Neural cell (in vitro differentiated cells): ENCODE measurements around the gene TMEM260. TPM values are rescaled to one million over a fixed set of nuclear protein-coding genes. Genes with fewer than 3 reads are reported as not detected.
A peak's percentile ranks its signal among the peaks of the same experiment; 100 is the strongest.
"Not testable (repeated sequence)": the region's sequence is repeated elsewhere in the genome, so short reads cannot be mapped to it uniquely, and the experiment has no call there.

ENCODE experiments used
- H2AFZ ChIP-seq: fragments of 200-600, 300-800 bp; sonication (generic), shearing (Covaris generic); 2 replicates; pipeline ENCODE4 v1.6.0; 2014; ENCODE audit warnings: low read depth, mild to moderate bottlenecking, antibody characterized with exemption, low read length, moderate library complexity
- H3F3A ChIP-seq: fragments of 200-600 bp; shearing (Covaris generic); 2 replicates; pipeline ENCODE4 v1.6.1; 2016; ENCODE audit warnings: mild to moderate bottlenecking, moderate library complexity, mixed read lengths, antibody characterized with exemption, low read length; ENCODE audit not compliant: insufficient read depth, poor library complexity, severe bottlenecking
- H3K27ac ChIP-seq: fragments of 200-600, 300-800 bp; sonication (generic), shearing (Covaris generic); 2 replicates; pipeline ENCODE4 v1.5.1; 2014; ENCODE audit warnings: mild to moderate bottlenecking, low read length, moderate library complexity
- H3K27me3 ChIP-seq: fragments of 300-800, 200-600 bp; sonication (generic), shearing (Covaris generic); 2 replicates; pipeline ENCODE4 v1.6.0; 2014; ENCODE audit warnings: mild to moderate bottlenecking, low read depth, low read length, moderate library complexity; ENCODE audit not compliant: insufficient read depth
- H3K36me3 ChIP-seq: fragments of 300-800, 200-600 bp; sonication (generic), shearing (Covaris generic); 2 replicates; pipeline ENCODE4 v1.5.1; 2014; ENCODE audit warnings: mild to moderate bottlenecking, antibody characterized with exemption, low read length, moderate library complexity; ENCODE audit not compliant: insufficient read depth
- H3K4me2 ChIP-seq: fragments of 300-800, 200-600 bp; sonication (generic), shearing (Covaris generic); 2 replicates; pipeline ENCODE4 v1.6.0; 2014; ENCODE audit warnings: mild to moderate bottlenecking, low read length
- H3K4me3 ChIP-seq: fragments of 300-800, 200-600 bp; sonication (generic), shearing (Covaris generic); 2 replicates; pipeline ENCODE4 v1.5.1; 2014; ENCODE audit warnings: mild to moderate bottlenecking, low read length, moderate library complexity
- H3K79me2 ChIP-seq: fragments of 200-600 bp; shearing (Covaris generic); replicated peaks from 2 replicates; pipeline ENCODE4 v1.6.0; 2014; ENCODE audit warnings: mild to moderate bottlenecking, low read length, moderate library complexity; ENCODE audit not compliant: insufficient read depth
- H3K9ac ChIP-seq: fragments of 300-800, 200-600 bp; sonication (generic), shearing (Covaris generic); 2 replicates; pipeline ENCODE4 v1.6.1; 2016; ENCODE audit warnings: mild to moderate bottlenecking, low read length, mixed read lengths
- H3K9me2 ChIP-seq: fragments of 200-600 bp; shearing (Covaris generic); 2 replicates; pipeline ENCODE4 v1.6.1; 2016; ENCODE audit warnings: mild to moderate bottlenecking, low read length, mixed read lengths; ENCODE audit not compliant: insufficient read depth
- H3K9me3 ChIP-seq: fragments of 200-600, 300-800 bp; sonication (generic), shearing (Covaris generic); 2 replicates; pipeline ENCODE4 v1.6.1; 2016; ENCODE audit warnings: mild to moderate bottlenecking, mixed run types, low read length, moderate library complexity, mixed read lengths
- H4K20me1 ChIP-seq: fragments of 200-600 bp; shearing (Covaris generic); 2 replicates; pipeline ENCODE4 v1.6.1; 2016; ENCODE audit warnings: mild to moderate bottlenecking, mixed run types; ENCODE audit not compliant: insufficient read depth
- EP300 ChIP-seq: fragments of 450-650 bp; conservative IDR thresholded peaks from 2 replicates; pipeline ENCODE4 v1.6.1; 2014; ENCODE audit warnings: antibody characterized with exemption, mild to moderate bottlenecking, moderate library complexity; ENCODE audit not compliant: poor library complexity, severe bottlenecking
- EZH2 ChIP-seq: fragments of 200-600, 300-800 bp; shearing (Covaris generic), sonication (generic); IDR thresholded peaks from 2 replicates; pipeline ENCODE4 v1.6.1; 2014; ENCODE audit warnings: antibody characterized with exemption, low read length, borderline replicate concordance, mild to moderate bottlenecking; ENCODE audit not compliant: insufficient read depth, poor library complexity, severe bottlenecking
- MXI1 ChIP-seq: fragments of 450-650 bp; conservative IDR thresholded peaks from 2 replicates; pipeline ENCODE4 v1.6.1; 2014; ENCODE audit warnings: antibody characterized with exemption, mild to moderate bottlenecking; ENCODE audit not compliant: poor library complexity, severe bottlenecking
- POLR2AphosphoS5 ChIP-seq: IDR thresholded peaks from 2 replicates; pipeline ENCODE4 v1.6.1; 2012
- RAD21 ChIP-seq: fragments of 450-650 bp; conservative IDR thresholded peaks from 2 replicates; pipeline ENCODE4 v1.6.1; 2014; ENCODE audit warnings: antibody characterized with exemption, mild to moderate bottlenecking, moderate library complexity
- SMC3 ChIP-seq: fragments of 450-650 bp; conservative IDR thresholded peaks from 2 replicates; pipeline ENCODE4 v1.6.1; 2014; ENCODE audit warnings: antibody characterized with exemption, mild to moderate bottlenecking, moderate library complexity; ENCODE audit not compliant: poor library complexity
- TAF1 ChIP-seq: IDR thresholded peaks from 2 replicates; pipeline ENCODE4 v1.6.1; 2012; ENCODE audit warnings: low read depth
- polyA plus RNA-seq: library from polyadenylated mRNA; depleted of rRNA; stranded (reverse); fragments of >200 nt; gene quantifications from 2 replicates; pipeline ENCODE4 v1.2.3, GENCODE V29; 2014
- TF ChIP-seq, protein P1 (sequence below): fragments of 450-650 bp; IDR thresholded peaks from 2 replicates; pipeline ENCODE4 v1.5.1; 2014; ENCODE audit warnings: antibody characterized with exemption, mild to moderate bottlenecking, moderate library complexity; ENCODE audit not compliant: poor library complexity, severe bottlenecking
- TF ChIP-seq, protein P2 (sequence below): IDR thresholded peaks from 2 replicates; pipeline ENCODE4 v1.6.1; 2012; ENCODE audit warnings: borderline replicate concordance

Gene TMEM260
- polyA plus RNA-seq, 1 donor from 2014 or later: 67.0 TPM

DNA sequence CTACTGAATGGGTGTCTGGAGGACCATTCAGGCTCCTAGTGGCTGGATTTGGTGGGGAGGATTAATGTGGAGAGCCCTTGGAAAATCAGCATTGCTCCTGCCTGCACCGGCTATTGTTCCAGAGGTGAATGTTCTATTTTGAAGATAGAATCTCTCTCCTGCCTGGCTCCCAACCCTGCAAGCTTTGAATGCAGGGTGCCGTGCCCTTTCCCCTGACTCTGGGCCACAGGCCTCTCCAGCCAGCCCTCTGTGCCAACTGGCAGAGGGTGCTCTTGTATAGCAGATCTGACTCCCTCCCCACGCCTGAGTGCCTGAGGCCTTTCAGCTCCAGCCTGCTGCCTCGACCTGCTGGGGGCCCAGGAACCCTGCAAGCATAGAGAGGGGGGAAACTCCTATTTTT is 106.8 kb downstream of the TMEM260 start:
- no peaks in the 10 kb centered on the region for H3K9me2 ChIP-seq
- no peak overlapping the region for H3K27ac ChIP-seq
- H3K36me3 ChIP-seq: no peaks in the 10 kb centered on the region
- no peaks in the 10 kb centered on the region for H3K27me3 ChIP-seq
- no peaks in the 10 kb centered on the region for H4K20me1 ChIP-seq
- no peak overlapping the region for H3K9ac ChIP-seq
- no peak overlapping the region for H3K4me3 ChIP-seq
- H3K9me3 ChIP-seq: no peaks in the 10 kb centered on the region
- no peaks in the 10 kb centered on the region for H3K79me2 ChIP-seq
- no peaks in the 10 kb centered on the region for H3F3A ChIP-seq
- H2AFZ ChIP-seq: no peak overlapping the region
- TF ChIP-seq EP300: no peak
- TF ChIP-seq RAD21: peak; percentile 23
- H3K4me2 ChIP-seq: no peak overlapping the region

DNA sequence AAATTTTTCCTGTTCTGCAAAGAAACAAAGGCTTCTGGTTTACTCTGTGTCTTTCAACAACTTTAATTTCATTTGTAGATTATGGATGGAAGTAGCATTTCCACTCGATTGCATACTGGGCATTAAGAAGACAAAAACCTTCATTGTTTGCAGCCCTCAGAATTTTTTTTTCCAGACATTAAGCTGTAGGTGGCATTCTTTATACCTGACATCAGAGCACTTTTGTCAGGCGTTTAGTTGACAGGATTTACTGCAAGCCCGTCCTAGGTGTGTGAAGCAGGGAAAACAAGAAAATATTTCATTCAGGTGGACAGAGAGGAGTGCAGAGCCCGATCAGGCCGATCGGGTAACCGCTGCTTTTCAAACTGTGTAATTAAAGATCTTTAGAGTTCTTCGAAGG is 107.5 kb downstream of the TMEM260 start:
- H3K4me2 ChIP-seq: no peak overlapping the region
- H3K9ac ChIP-seq: no peak overlapping the region
- no peak for TF ChIP-seq RAD21
- TF ChIP-seq EP300: peak; percentile 56
- no peak overlapping the region for H3K4me3 ChIP-seq
- H3K9me2 ChIP-seq: no peaks in the 10 kb centered on the region
- no peaks in the 10 kb centered on the region for H3K79me2 ChIP-seq
- H3K9me3 ChIP-seq: no peaks in the 10 kb centered on the region
- H4K20me1 ChIP-seq: no peaks in the 10 kb centered on the region
- H3K36me3 ChIP-seq: no peaks in the 10 kb centered on the region
- no peaks in the 10 kb centered on the region for H3F3A ChIP-seq
- no peaks in the 10 kb centered on the region for H3K27me3 ChIP-seq
- no peak overlapping the region for H2AFZ ChIP-seq
- H3K27ac ChIP-seq: no peak overlapping the region

DNA sequence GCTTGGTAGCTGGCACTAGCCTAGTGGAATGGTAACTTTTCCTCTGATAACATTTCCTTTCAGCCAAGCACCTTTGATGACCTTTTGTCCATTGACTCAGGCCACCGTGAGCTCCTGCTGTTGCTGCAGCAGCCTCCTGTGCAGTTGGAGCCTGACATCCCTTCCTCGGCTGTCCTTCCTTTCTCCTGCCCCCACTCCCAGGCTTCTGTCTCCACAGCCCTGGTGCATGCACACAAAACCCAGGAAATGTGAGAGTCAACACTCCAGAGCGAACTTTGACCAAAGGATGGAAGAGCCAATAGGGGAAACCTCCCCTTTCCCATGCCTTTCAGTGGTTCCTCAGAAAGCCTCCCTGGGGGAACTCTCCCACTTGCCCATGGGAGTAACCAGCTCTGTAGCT is 115.0 kb downstream of the TMEM260 start:
- Histone ChIP-seq H4K20me1 (no peaks in the 10 kb centered on the region), H3F3A (no peaks in the 10 kb centered on the region), H3K9me3 (no peaks in the 10 kb centered on the region), H3K4me2 (no peak overlapping the region), H2AFZ (no peak overlapping the region), H3K27ac (no peak overlapping the region), H3K27me3 (no peaks in the 10 kb centered on the region), H3K9ac (no peak overlapping the region), H3K36me3 (no peaks in the 10 kb centered on the region), H3K79me2 (no peaks in the 10 kb centered on the region), H3K9me2 (no peaks in the 10 kb centered on the region), H3K4me3 (no peak overlapping the region)
- TF ChIP-seq, protein P1, sequence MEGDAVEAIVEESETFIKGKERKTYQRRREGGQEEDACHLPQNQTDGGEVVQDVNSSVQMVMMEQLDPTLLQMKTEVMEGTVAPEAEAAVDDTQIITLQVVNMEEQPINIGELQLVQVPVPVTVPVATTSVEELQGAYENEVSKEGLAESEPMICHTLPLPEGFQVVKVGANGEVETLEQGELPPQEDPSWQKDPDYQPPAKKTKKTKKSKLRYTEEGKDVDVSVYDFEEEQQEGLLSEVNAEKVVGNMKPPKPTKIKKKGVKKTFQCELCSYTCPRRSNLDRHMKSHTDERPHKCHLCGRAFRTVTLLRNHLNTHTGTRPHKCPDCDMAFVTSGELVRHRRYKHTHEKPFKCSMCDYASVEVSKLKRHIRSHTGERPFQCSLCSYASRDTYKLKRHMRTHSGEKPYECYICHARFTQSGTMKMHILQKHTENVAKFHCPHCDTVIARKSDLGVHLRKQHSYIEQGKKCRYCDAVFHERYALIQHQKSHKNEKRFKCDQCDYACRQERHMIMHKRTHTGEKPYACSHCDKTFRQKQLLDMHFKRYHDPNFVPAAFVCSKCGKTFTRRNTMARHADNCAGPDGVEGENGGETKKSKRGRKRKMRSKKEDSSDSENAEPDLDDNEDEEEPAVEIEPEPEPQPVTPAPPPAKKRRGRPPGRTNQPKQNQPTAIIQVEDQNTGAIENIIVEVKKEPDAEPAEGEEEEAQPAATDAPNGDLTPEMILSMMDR: no peak
- no peak for TF ChIP-seq POLR2AphosphoS5
- TF ChIP-seq SMC3: no peak
- no peak for TF ChIP-seq RAD21
- no peak for TF ChIP-seq EZH2
- no peak for TF ChIP-seq MXI1
- TF ChIP-seq TAF1: no peak
- TF ChIP-seq, protein P2, sequence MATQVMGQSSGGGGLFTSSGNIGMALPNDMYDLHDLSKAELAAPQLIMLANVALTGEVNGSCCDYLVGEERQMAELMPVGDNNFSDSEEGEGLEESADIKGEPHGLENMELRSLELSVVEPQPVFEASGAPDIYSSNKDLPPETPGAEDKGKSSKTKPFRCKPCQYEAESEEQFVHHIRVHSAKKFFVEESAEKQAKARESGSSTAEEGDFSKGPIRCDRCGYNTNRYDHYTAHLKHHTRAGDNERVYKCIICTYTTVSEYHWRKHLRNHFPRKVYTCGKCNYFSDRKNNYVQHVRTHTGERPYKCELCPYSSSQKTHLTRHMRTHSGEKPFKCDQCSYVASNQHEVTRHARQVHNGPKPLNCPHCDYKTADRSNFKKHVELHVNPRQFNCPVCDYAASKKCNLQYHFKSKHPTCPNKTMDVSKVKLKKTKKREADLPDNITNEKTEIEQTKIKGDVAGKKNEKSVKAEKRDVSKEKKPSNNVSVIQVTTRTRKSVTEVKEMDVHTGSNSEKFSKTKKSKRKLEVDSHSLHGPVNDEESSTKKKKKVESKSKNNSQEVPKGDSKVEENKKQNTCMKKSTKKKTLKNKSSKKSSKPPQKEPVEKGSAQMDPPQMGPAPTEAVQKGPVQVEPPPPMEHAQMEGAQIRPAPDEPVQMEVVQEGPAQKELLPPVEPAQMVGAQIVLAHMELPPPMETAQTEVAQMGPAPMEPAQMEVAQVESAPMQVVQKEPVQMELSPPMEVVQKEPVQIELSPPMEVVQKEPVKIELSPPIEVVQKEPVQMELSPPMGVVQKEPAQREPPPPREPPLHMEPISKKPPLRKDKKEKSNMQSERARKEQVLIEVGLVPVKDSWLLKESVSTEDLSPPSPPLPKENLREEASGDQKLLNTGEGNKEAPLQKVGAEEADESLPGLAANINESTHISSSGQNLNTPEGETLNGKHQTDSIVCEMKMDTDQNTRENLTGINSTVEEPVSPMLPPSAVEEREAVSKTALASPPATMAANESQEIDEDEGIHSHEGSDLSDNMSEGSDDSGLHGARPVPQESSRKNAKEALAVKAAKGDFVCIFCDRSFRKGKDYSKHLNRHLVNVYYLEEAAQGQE: no peak
- no peak for TF ChIP-seq EP300

DNA sequence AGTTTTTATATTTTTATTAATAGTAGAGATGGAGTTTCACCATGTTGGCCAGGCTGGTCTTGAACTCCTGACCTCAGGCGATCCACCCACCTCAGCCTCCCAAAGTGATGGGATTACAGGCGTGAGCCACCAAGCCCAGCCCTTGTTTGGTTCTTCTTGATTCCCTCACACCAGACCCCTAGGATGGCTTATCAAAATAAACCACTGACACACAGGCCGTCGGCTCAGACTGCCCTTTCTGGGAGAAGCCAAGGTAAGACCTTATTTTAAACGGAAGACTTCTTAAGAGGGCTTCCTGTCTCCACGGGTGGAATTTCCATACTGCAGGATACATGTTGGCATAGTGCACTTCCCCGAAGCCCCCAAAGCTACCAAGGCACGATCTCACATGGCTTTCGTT is 115.6 kb downstream of the TMEM260 start:
- not testable (repeated sequence) for H3K36me3 ChIP-seq, H3K4me2 ChIP-seq, H3F3A ChIP-seq, H3K27me3 ChIP-seq, H3K9me2 ChIP-seq, H2AFZ ChIP-seq, H3K9ac ChIP-seq, H3K27ac ChIP-seq, H3K4me3 ChIP-seq, H4K20me1 ChIP-seq, H3K79me2 ChIP-seq, H3K9me3 ChIP-seq
